Smooth muscle cell of the brain vasculature (primary cell): ENCODE data around the gene CHAF1B.

Source experiments
- DNase-seq: peaks from one replicate; pipeline ENCODE4 v3.0.0-alpha.2; 2012; ENCODE audit warnings: low read depth, low spot score

CHAF1B gene

GRCh38 chr21:36463991-36464390 lies 78.8 kb downstream of the CHAF1B start:
- DNase-seq, result no peak

- DNase-seq, result no peak
Observed at GRCh38 chr21:36464590-36464989, 79.4 kb downstream of the CHAF1B start.

- DNase-seq, result no peak
Observed at GRCh38 chr21:36465478-36465877, 80.3 kb downstream of the CHAF1B start.

GRCh38 chr21:36466061-36466511 lies 80.9 kb downstream of the CHAF1B start:
- DNase-seq, result no peak
